Heart left ventricle (tissue), 13 donors: ENCODE data around the gene BTBD19.

Source experiments
- POLR2A ChIP-seq, 2 donors: fragments of 450-650 bp; IDR thresholded peaks; one replicate each; pipeline ENCODE4 v1.6.1; 2017; ENCODE audit warnings: antibody characterized with exemption in 2 of 2, mild to moderate bottlenecking in 2 of 2, moderate library complexity in 2 of 2
- TF ChIP-seq, protein P1 (sequence below), 12 donors: fragments of 200-600 bp; sonication (generic) in 4 of 12; IDR thresholded peaks; one replicate each; pipeline versions ENCODE4 v1.5.0 to v1.8.0; 2018 to 2022; ENCODE audit warnings: antibody characterized with exemption in 12 of 12, mild to moderate bottlenecking in 5 of 12
- donor health status: ischemic (EF 13 %, LVEDD 7.1; RV severe dilation, severe dysfunction).
- donor health status: DM: no; HTN: yes; CAD: no.
- donor health status: DM: no; HTN: no; CAD: no.
- donor health status: ischemic (EF 25% LVEDD 6.9; RV normal size, moderate dysfunction).
- donor health status: ischemic (EF 25% LVEDD 5.7; RV mildly dilated, moderate dysfunction).
- donor health status: ischemic (EF 35%, LVEDD 5.7; RV mildly dilated, moderate dysfunction).
- donor health status: nonischemic (EF 11% LVEDD 7.7; RV severe dilation, severe dysfunction).
- donor health status: DM: yes; HTN: yes; CAD: no.
- donor health status: PGD.
- donor health status: ischemic (EF 29% LVEDD 5.4; RV normal size, mild dysfunction).
- donor health status: nonischemic (EF 23%, LVEDD 6.1; RV moderate dilation, normal function).

DNA sequence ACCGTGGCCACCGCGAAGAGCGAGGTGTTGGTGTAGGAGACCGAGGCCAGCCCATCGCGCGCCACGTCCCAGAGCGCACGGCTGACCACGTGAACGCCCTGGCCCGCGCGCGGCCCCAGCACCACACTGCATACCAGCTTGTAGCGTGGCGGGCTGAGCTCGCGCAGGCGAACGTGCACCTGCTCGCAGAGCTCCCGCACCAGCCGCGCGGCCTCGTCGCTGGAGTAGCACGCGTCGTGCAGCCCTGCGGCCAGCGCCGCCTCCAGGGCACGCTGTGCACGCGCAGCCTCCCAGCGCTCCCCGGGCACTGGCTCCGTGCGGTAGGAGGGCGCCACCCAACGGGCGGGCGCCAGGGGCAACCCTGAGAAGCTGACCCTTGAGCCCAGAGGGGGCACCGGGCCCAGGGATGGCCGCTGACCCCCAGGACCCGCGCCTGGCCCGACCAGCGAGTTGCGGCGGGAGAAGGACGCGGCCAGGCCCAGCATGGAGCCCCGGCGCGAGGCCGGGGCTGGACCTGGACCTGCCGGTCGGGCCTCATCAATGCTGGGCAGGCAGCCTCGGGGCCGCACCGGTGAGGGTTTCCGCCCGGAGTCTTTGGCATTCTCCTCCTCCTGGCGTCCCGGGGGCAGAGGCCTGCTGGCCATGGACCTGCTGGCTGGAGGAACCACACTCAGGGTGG, 2.2 kb upstream of the BTBD19 start:
- TF ChIP-seq, protein P1, sequence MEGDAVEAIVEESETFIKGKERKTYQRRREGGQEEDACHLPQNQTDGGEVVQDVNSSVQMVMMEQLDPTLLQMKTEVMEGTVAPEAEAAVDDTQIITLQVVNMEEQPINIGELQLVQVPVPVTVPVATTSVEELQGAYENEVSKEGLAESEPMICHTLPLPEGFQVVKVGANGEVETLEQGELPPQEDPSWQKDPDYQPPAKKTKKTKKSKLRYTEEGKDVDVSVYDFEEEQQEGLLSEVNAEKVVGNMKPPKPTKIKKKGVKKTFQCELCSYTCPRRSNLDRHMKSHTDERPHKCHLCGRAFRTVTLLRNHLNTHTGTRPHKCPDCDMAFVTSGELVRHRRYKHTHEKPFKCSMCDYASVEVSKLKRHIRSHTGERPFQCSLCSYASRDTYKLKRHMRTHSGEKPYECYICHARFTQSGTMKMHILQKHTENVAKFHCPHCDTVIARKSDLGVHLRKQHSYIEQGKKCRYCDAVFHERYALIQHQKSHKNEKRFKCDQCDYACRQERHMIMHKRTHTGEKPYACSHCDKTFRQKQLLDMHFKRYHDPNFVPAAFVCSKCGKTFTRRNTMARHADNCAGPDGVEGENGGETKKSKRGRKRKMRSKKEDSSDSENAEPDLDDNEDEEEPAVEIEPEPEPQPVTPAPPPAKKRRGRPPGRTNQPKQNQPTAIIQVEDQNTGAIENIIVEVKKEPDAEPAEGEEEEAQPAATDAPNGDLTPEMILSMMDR (IDR thresholded peaks at IDR 0.05) = no peak
- TF ChIP-seq POLR2A (IDR thresholded peaks at IDR 0.05) = no peak
